AG04449 (cell line): ENCODE measurements around the gene TTYH1.
A peak's percentile ranks its signal among the peaks of the same experiment; 100 is the strongest.

ENCODE experiments used
- CTCF ChIA-PET: fragments of 350-600 bp; formaldehyde crosslinking; extraction: SDS; loops from one replicate; lab custom pipeline; 2021; ENCODE audit warnings: antibody characterized with exemption; lab: Yijun Ruan, JAX
- POLR2A ChIA-PET: fragments of 400-600, 350-600 bp; formaldehyde crosslinking; extraction: SDS; loops from one replicate; lab custom pipeline; 2020; ENCODE audit warnings: antibody characterized with exemption, inconsistent platforms; lab: Yijun Ruan, JAX
- DNase-seq: peaks from one replicate; pipeline ENCODE4 v3.0.0-alpha.2; 2010; ENCODE audit warnings: low read depth, low spot score
- H3K4me3 ChIP-seq: 2 replicates; pipeline ENCODE4 v1.5.1; 2011; ENCODE audit warnings: low read depth, mild to moderate bottlenecking, control low read depth, low read length
- CTCF ChIP-seq: IDR thresholded peaks from one replicate; pipeline ENCODE4 v1.5.1; 2011; ENCODE audit warnings: mild to moderate bottlenecking, moderate library complexity, low read length, control low read depth, inconsistent platforms; ENCODE audit not compliant: insufficient read depth; ENCODE audit errors: missing control alignments

Gene TTYH1

DNA sequence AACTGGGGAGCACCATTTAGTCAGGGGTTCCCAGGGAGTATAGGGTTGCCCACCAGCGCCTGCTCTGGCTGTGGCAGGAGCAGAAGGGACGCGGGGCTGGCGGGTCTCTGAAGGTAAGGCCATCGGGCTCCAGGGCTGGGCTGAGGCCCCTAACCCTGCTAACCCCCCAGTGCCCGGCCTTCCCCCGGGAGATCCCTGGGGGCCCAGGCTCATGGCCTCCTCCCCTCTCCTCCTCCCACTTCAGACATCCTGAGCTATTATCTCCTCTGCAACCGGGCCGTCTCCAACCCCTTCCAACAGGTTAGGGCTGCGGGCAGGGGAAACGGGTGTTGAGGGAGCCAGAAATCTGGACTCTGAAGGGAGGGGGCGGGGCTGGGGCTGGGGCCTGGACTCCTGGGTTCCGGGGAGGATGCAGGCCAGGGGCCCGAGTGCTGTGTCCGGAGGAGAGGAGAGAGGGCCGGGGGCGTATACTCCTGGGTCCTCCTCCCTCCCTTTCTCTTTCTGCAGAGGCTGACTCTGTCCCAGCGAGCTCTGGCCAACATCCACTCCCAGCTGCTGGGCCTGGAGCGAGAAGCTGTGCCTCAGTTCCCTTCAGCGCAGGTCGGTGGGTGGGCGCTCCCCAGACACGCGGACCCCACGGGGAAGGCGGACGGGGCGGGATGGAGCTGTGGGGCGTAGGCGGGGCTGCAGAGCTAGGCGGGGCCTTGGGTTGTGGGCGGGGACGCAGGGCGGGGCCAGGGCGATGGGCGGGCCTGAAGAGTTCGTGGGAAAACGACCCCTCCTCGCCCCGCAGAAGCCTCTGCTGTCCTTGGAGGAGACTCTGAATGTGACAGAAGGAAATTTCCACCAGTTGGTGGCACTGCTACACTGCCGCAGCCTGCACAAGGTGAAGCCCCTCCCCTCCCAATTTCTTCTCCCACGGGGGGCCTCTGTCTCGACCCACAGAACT lies 15.3 kb downstream of the TTYH1 start:
- CTCF ChIA-PET = interaction anchor here (1.2 kb wide), 1 partner anchor 8 kb away, joined by 4 read pairs; no protein-coding TSS in a partner anchor
- POLR2A ChIA-PET = interaction anchor here (0.5 to 1.4 kb wide), 3 partner anchors 18 to 43 kb away, joined by 3 to 4 read pairs (median 3); partner anchors contain the start of genes CDC42EP5 and LENG8
- DNase-seq = no peak
- no peak for TF ChIP-seq CTCF
- peak overlapping the region; percentile 51 for H3K4me3 ChIP-seq

DNA sequence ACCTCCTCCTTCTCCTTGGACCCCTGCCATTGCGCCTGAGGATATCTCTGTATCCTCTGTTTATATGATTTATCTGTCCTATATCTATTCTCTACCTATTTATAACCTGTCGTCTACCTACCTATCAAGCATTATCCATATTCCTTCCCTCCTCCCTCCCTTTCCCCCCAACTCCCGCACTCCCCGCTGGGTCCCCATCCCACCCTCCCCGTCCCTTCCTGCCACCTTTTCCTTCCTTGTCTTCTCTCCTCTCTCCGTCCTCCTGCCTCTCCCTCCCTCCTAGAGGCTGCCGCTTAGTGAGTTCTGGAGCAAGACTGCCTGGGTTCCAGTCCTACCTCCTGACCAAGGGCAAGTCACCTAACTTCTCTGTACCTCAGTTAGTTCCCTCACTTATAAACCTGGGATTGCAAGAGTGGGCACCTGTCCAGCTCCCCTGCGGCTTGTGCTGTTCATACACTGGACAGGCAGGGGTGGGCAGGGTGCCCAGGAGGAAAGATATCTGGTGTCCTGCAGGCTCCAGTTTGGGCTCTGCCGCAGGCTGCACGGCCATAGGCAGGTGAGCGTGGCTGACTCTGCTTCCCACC lies 16.1 kb downstream of the TTYH1 start:
- CTCF ChIA-PET = no interaction called here
- no peak for DNase-seq
- POLR2A ChIA-PET = interaction anchor here (0.5 to 1.4 kb wide), 3 partner anchors 18 to 42 kb away, joined by 3 to 4 read pairs (median 3); partner anchors contain the start of genes CDC42EP5 and LENG8
- H3K4me3 ChIP-seq = no peak overlapping the region
- no peak for TF ChIP-seq CTCF

DNA sequence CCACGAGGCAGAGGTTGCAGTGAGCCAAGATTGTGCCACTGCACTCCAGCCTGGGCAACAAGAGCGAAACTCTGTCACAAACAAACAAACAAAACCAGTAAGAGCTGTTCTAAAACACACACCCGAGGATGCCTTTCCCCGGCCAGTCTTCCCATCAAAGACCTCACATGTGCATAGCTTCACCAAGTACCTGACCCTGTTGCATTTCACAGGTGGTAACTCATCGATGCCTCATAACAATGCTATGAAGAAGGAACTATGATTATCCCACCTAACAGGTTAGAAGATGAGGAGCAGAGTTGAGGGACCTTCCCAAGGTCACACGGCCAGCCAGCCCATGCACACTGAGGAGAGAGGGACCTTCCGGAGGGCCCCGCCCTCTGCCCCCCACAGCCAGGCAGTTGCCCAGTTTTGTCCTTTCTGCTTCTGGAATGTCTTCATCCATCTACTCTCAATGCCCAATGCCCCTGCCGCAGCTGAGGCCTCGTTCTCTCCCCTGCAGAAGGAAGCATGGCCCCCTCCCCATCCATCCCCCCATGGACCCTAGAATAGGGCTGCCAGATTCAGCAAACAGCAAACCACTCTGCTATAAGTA lies 17.0 kb downstream of the TTYH1 start:
- no peak for DNase-seq
- TF ChIP-seq CTCF = no peak
- POLR2A ChIA-PET = no interaction called here
- CTCF ChIA-PET = no interaction called here
- no peak overlapping the region for H3K4me3 ChIP-seq

DNA sequence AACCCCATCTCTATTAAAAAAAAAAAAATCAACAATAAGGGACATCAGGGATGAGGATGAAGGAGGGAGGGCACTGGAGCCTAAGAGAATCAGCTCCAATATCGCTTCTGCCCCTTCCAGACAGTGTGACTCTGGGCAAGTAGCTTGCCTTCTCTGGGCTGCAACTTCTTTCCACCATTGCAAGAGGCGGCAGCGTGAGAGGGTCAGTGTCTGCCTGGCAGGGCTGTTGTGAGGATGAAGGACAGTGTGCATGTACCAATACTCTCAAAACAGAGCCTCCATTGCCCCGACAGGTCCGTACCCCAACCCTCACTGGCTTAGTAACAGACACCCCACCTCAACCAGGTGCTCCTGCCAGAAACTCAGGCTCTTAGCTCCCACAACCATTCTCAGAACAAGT lies 18.4 kb downstream of the TTYH1 start:
- DNase-seq = no peak
- no peak overlapping the region for H3K4me3 ChIP-seq
- CTCF ChIA-PET = interaction anchor here (0.6 kb wide), 1 partner anchor 14 kb away, joined by 3 read pairs; no protein-coding TSS in a partner anchor
- POLR2A ChIA-PET = no interaction called here
- TF ChIP-seq CTCF = no peak

GRCh38 chr19:54434112-54434872 lies 19.0 kb downstream of the TTYH1 start:
- no peak for TF ChIP-seq CTCF
- ChIA-PET POLR2A (no interaction called here), CTCF (interaction anchor here (0.6 kb wide), 1 partner anchor 14 kb away, joined by 3 read pairs; no protein-coding TSS in a partner anchor)
- no peak overlapping the region for H3K4me3 ChIP-seq
- DNase-seq = no peak
